CD4-positive, alpha-beta T cell treated with Interleukin-15 for 4 hours (primary cell): ENCODE measurements around the gene MBTD1.

Experiments used
- DNase-seq: peaks from one replicate; pipeline ENCODE4 v3.0.0-alpha.2; 2020; ENCODE audit warnings: low spot score

The MBTD1 gene

GRCh38 chr17:51144266-51145022 lies 115.4 kb downstream of the MBTD1 start:
- DNase-seq, result no peak

- no peak for DNase-seq
Observed at GRCh38 chr17:51142597-51142996, 117.3 kb downstream of the MBTD1 start.

GRCh38 chr17:51135956-51136355 lies 123.9 kb downstream of the MBTD1 start:
- DNase-seq, result no peak

GRCh38 chr17:51133365-51133764 lies 126.5 kb downstream of the MBTD1 start:
- no peak for DNase-seq

DNA sequence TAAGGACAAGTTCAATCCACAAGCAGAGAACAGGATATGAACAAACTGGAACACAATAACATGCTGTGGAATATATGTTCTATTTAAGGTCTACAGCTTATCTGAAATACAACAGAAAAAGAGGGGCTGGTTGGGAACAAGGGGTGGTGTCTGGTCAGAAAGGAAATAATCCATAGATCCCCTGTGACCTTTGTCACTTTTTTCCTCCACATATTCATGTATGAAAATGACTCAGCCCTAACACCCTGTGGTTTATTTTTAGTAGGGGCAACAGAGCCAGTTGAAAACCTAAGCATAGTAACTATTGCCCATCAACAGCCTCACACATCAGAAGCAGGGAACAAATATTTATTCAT lies 126.9 kb downstream of the MBTD1 start:
- DNase-seq, result no peak

DNA sequence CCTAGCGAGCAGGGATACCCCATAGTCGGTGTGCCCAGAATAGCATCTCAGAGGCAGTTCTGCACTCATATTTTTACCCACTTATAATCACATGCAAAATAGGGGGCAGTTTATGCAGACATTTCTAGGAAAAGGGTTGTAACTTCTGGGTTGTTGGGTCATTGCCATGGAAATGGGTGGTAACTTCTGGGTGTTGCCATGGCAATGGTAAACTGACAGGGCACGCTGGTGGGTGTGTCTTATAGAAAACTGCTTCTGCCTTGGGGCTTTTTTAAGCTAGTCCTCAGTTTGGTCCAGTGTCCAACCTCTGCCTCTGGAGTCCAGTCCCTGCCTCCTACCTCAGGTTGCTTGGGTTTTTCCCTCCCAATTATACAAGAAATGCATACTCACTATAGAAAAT lies 131.8 kb downstream of the MBTD1 start:
- DNase-seq, result peak; percentile 37
